GM21528 (cell line): ENCODE measurements around the gene SERPINI1.

Source experiments
- ATAC-seq: cut with Tn5 transposase; IDR thresholded peaks from one replicate; pipeline ENCODE4 v1.9.1; 2021; ENCODE audit warnings: mild to moderate bottlenecking, moderate library complexity; ENCODE audit not compliant: unreplicated experiment, low FRiP score

Gene SERPINI1

GRCh38 chr3:167872941-167873340, 137.4 kb downstream of the SERPINI1 start:
- no peak for ATAC-seq

GRCh38 chr3:167874671-167875372, 139.3 kb downstream of the SERPINI1 start:
- ATAC-seq = no peak
